Psoas muscle (tissue), 8 donors: ENCODE results near the gene KLF14. TPM values are rescaled to one million over a fixed set of nuclear protein-coding genes. Genes with fewer than 3 reads are reported as not detected.

Source experiments
- ATAC-seq, 4 donors: fragments of 200-7000 bp; cut with Tn5 transposase; one replicate each; pipeline ENCODE4 v1.9.1; 2020; ENCODE audit warnings: moderate library complexity in 3 of 4, mild to moderate bottlenecking in 2 of 4
- DNase-seq, 2 donors: peaks; one replicate each; pipeline ENCODE4 v3.0.0-alpha.2; 2020
- H3K27ac ChIP-seq: fragments of 200-600 bp; one replicate; pipeline ENCODE4 v1.8.0; 2022
- H3K27me3 ChIP-seq, 3 donors: fragments of 200-600 bp in 1 of 3; one replicate each; pipeline versions ENCODE4 v1.6.1 to v1.8.0; 2013 to 2022; ENCODE audit warnings: low read length in 2 of 3, mild to moderate bottlenecking in 2 of 3, moderate library complexity in 1 of 3; ENCODE audit not compliant: insufficient read depth in 3 of 3
- H3K36me3 ChIP-seq, 2 donors: fragments of 200-600 bp in 1 of 2; one replicate each; pipeline versions ENCODE4 v1.6.1 to v1.8.0; 2013 to 2022; ENCODE audit warnings: low read depth in 1 of 2, mild to moderate bottlenecking in 1 of 2, moderate library complexity in 1 of 2; ENCODE audit not compliant: insufficient read depth in 1 of 2
- H3K4me1 ChIP-seq: fragments of 200-600 bp; one replicate; pipeline ENCODE4 v1.8.0; 2022
- H3K4me3 ChIP-seq: fragments of 200-600 bp; one replicate; pipeline ENCODE4 v1.8.0; 2022; ENCODE audit warnings: mild to moderate bottlenecking
- H3K9me3 ChIP-seq: fragments of 200-600 bp; one replicate; pipeline ENCODE4 v1.8.0; 2022
- WGBS, 3 donors: extraction: QIAGEN DNeasy Blood & Tissue Kit; methylation state at CpG; one replicate each; pipeline versions ENCODE4 v1.1.6 to v1.1.7; 2013; 5-methylcytosine and 5-hydroxymethylcytosine counted together
- intact Hi-C, 2 donors: fragments of 100-400 bp; cut with DNase I; formaldehyde crosslinking; loops; one replicate each; pipeline versions ENCODE4 v1.11.0 to v1.14.2; 2022
- polyA plus RNA-seq, 3 donors: library from polyadenylated mRNA; stranded (reverse); fragments of 200-250 nt; gene quantifications; one replicate each; pipeline ENCODE4 v1.2.3, GENCODE V29; 2013
- total RNA-seq, 4 donors: library from RNA; stranded (reverse); fragmentation: NEBNext Ultra II Directional in 2 of 4; extraction: Animal tissue kit (Norgen Biotek cat#: 25700) in 2 of 4; gene quantifications; one replicate each; pipeline versions ENCODE4 v1.2.1 to v1.2.4, GENCODE V29; 2021 to 2023
- TF ChIP-seq, protein P1 (sequence below): fragments of 200-600 bp; IDR thresholded peaks from one replicate; pipeline ENCODE4 v1.8.0; 2022; ENCODE audit warnings: antibody characterized with exemption
- donor health status: healthy with polysubstance abuse.
- donor health status: DM: no; HTN: no; CAD: no; lungs with moderate emphysema.
- donor health status: Bipolar disorder and iron deficiency.
- donor health status: healthy.
- donor health status: DM: yes; HTN: yes; CAD: no.
- donor health status: DM: no; HTN: no; CAD: no.
- donor health status: DM: no; HTN: no; CAD: no.
- donor health status: DM: yes; HTN: yes; CAD: no.

The KLF14 gene
- total and polyA plus RNA-seq, 7 donors: 0.34 to 2.2 (median 1.2) TPM

DNA sequence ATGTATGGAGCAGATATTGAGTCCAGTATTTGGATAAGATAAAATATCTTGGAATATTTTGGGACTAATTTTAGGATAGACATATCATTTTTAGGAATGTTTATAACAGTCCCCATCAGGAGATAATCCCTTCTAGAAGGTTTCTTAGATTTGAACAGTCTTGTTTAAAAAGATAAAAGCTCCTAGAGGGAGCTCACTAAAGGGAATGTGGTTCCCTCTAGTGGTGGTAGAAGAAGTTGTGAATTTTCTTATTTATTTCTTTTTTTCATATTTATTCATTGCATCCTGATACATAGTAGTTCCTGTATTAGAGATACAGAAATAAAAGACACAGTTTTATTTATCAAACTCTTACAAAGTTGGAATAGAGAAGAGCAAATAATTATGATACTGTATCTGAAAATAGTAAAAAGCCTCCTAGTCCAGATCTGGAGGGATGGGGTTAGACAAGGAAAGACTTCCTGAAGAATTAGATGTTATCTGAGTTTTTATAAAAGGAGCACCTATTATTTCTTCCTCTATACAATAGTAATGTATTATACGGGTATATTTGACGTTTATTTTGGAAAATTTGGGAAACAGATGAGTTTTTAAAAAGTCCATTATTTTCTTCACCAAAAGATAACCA lies 24.5 kb upstream of the KLF14 start:
- no peaks in the 10 kb centered on the region for H3K9me3 ChIP-seq

DNA sequence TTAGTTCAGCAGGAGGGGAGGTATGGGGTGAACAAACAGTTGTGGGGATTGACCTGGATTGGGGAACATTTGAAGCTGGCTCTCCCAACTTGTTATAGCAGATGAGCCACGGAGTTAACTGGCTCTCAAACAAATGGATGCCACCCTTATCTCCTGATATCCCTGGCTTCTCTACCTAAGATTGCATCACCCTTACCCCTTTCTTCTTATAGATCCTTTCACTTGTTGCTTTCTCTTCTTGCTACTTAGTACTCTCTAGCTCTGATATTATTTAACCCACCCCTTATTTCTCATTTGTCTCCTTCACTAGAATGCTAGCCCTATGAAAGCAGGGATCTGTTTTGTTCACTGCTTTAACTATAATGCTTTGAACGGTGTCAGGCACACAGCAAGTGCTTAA lies 22.3 kb upstream of the KLF14 start:
- ATAC-seq (no peak), DNase-seq (no peak)
- H3K4me3 ChIP-seq: no peak overlapping the region
- H3K27ac ChIP-seq: no peak overlapping the region
- peaks cover 0 to 1% (median 0%) of the 10 kb centered on the region in 3 donors for H3K27me3 ChIP-seq
- no peaks in the 10 kb centered on the region for H3K9me3 ChIP-seq
- no peaks in the 10 kb centered on the region for H3K36me3 ChIP-seq
- intact Hi-C loops: loop anchor here in 1 of 2 donors (10.0 kb wide), 1 partner anchor 272 kb away; no protein-coding TSS in a partner anchor
- H3K4me1 ChIP-seq: no peaks in the 10 kb centered on the region
- TF ChIP-seq, protein P1, sequence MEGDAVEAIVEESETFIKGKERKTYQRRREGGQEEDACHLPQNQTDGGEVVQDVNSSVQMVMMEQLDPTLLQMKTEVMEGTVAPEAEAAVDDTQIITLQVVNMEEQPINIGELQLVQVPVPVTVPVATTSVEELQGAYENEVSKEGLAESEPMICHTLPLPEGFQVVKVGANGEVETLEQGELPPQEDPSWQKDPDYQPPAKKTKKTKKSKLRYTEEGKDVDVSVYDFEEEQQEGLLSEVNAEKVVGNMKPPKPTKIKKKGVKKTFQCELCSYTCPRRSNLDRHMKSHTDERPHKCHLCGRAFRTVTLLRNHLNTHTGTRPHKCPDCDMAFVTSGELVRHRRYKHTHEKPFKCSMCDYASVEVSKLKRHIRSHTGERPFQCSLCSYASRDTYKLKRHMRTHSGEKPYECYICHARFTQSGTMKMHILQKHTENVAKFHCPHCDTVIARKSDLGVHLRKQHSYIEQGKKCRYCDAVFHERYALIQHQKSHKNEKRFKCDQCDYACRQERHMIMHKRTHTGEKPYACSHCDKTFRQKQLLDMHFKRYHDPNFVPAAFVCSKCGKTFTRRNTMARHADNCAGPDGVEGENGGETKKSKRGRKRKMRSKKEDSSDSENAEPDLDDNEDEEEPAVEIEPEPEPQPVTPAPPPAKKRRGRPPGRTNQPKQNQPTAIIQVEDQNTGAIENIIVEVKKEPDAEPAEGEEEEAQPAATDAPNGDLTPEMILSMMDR: no peak
- WGBS, 3 donors: 61 to 80% (median 66%) methylated on average over 2 of the region's 2 CpGs

More for the DNA sequence above, 24.5 kb upstream of the KLF14 start:
- TF ChIP-seq, protein P1: peak; percentile 69
- no peak overlapping the region for H3K27ac ChIP-seq
- intact Hi-C loops: loop anchor here in 1 of 2 donors (10.0 kb wide), 1 partner anchor 274 kb away; no protein-coding TSS in a partner anchor
- H3K4me1 ChIP-seq: no peaks in the 10 kb centered on the region
- no peak for DNase-seq
- WGBS, 3 donors: 2 to 4% (median 3%) methylated on average over 2 of the region's 2 CpGs
- H3K4me3 ChIP-seq: no peak overlapping the region
- ATAC-seq: peak in 3 of 4 donors; percentile 33 to 47 (median 41)
- peaks cover 0 to 1% (median 0%) of the 10 kb centered on the region in 3 donors for H3K27me3 ChIP-seq
- H3K36me3 ChIP-seq: no peaks in the 10 kb centered on the region

DNA sequence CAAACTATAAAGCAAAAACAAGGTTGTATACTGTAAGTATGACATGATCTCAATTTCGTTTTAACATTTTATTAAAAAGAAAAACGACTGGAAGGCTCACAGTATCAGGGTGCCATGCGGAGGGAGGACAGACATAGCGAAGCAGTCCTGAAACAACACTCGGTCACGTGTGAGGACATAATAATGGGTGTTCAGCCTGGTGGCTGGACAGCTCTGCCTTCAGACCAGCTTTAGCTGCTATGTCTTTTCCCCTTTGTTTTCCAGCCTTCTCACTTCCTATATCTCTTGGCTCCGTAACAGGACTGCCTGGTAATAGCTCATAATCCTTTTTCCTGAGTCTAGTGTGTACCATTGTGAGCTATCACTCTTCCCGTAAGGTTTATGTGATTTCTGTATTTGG lies 18.4 kb upstream of the KLF14 start:
- no peak for ATAC-seq
- intact Hi-C loops: loop anchor here in 1 of 2 donors (10.0 kb wide), 1 partner anchor 268 kb away; no protein-coding TSS in a partner anchor
- Histone ChIP-seq H3K4me1 (no peaks in the 10 kb centered on the region), H3K4me3 (no peak overlapping the region), H3K36me3 (no peaks in the 10 kb centered on the region), H3K9me3 (no peaks in the 10 kb centered on the region), H3K27me3 (peaks cover 0 to 1% (median 0%) of the 10 kb centered on the region in 3 donors), H3K27ac (no peak overlapping the region)
- TF ChIP-seq, protein P1: no peak
- DNase-seq: no peak
- 65 to 76% (median 71%) methylated on average over 8 of the region's 8 CpGs for WGBS, 3 donors

DNA sequence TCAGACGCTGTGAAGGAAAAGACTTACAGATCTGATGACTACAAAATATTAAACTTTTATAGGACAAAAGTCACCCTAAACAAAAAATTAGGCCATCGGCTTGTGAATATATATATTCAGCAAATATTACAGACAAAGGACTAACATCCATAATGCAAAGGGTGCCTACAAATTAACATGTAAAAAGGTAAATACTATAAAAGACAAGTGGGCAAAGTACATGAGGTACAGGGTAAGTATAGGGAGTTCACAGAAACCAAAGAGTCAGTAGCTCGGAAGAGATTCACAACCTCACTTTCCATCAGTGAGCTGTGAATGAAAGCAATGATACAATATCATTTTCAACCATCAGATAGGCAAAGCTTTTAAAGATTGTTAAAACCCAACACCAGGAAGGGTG lies 16.7 kb upstream of the KLF14 start:
- DNase-seq (no peak), ATAC-seq (no peak)
- WGBS, 3 donors: 85 to 89% (median 88%) methylated on average over 3 of the region's 3 CpGs
- intact Hi-C loops: loop anchor here in 1 of 2 donors (10.0 kb wide), 1 partner anchor 266 kb away; no protein-coding TSS in a partner anchor
- TF ChIP-seq, protein P1: no peak
- Histone ChIP-seq H3K27me3 (peaks cover 0 to 1% (median 0%) of the 10 kb centered on the region in 3 donors), H3K27ac (no peak overlapping the region), H3K4me3 (no peak overlapping the region), H3K9me3 (no peaks in the 10 kb centered on the region), H3K4me1 (no peaks in the 10 kb centered on the region), H3K36me3 (no peaks in the 10 kb centered on the region)
